Stomach (tissue), 19 donors: Measurements from ENCODE around the gene AFP. TPM values are rescaled to one million over a fixed set of nuclear protein-coding genes. Genes with fewer than 3 reads are reported as not detected.
A peak's percentile ranks its signal among the peaks of the same experiment; 100 is the strongest.
"Not testable (repeated sequence)": the region's sequence is repeated elsewhere in the genome, so short reads cannot be mapped to it uniquely, and the experiment has no call there.

Experiments used
- DNase-seq, 2 donors: peaks; one replicate each; pipeline versions ENCODE4 v3.0.0 to v3.0.0-alpha.2; 2013 to 2019
- H3K27ac ChIP-seq, 5 donors: fragments of 200-600 bp in 4 of 5; sonication (generic) in 4 of 5; one replicate each; pipeline ENCODE4 v1.5.1; 2013 to 2019; ENCODE audit warnings: mild to moderate bottlenecking in 1 of 5, moderate library complexity in 1 of 5
- H3K27me3 ChIP-seq, 3 donors: fragments of 200-600 bp; sonication (generic); one replicate each; pipeline ENCODE4 v1.5.1; 2017 to 2019; ENCODE audit warnings: mixed run types in 1 of 3
- H3K36me3 ChIP-seq, 4 donors: fragments of 200-600 bp; sonication (generic); 1 replicate in 3 of 4; 2 replicates in 1 of 4; pipeline ENCODE4 v1.5.1; 2016 to 2019
- H3K4me1 ChIP-seq, 4 donors: fragments of 200-600 bp; sonication (generic); one replicate each; pipeline ENCODE4 v1.5.1; 2016 to 2019
- H3K4me3 ChIP-seq, 4 donors: fragments of 200-600 bp; sonication (generic) in 3 of 4; one replicate each; pipeline ENCODE4 v1.5.1; 2016 to 2019; ENCODE audit warnings: mild to moderate bottlenecking in 1 of 4
- H3K9me3 ChIP-seq, 4 donors: fragments of 200-600 bp; sonication (generic); one replicate each; pipeline ENCODE4 v1.5.1; 2016 to 2019
- CTCF ChIP-seq, 7 experiments: fragments of 450-650 bp in 4 of 7; fragments of 200-600 bp in 3 of 7; sonication (generic) in 3 of 7; IDR thresholded peaks; one replicate each; pipeline ENCODE4 v1.5.1; 2016 to 2019; ENCODE audit warnings: antibody characterized with exemption in 7 of 7, control low read depth in 2 of 7, mild to moderate bottlenecking in 1 of 7
- EP300 ChIP-seq: sonication (generic); formaldehyde crosslinking; IDR thresholded peaks from one replicate; pipeline ENCODE4 v1.6.1; 2017; ENCODE audit warnings: antibody characterized with exemption
- POLR2A ChIP-seq, 4 donors: fragments of 450-650 bp; IDR thresholded peaks; one replicate each; pipeline ENCODE4 v1.6.1; 2016; ENCODE audit warnings: antibody characterized with exemption in 4 of 4, control low read depth in 2 of 4, mild to moderate bottlenecking in 1 of 4, moderate library complexity in 1 of 4
- POLR2AphosphoS5 ChIP-seq, 3 donors: sonication (generic); formaldehyde crosslinking; IDR thresholded peaks; one replicate each; pipeline ENCODE4 v1.6.1; 2016; ENCODE audit warnings: antibody characterized with exemption in 3 of 3
- WGBS, 5 donors: extraction: QIAGEN DNeasy Blood & Tissue Kit in 3 of 5; methylation state at CpG; one replicate each; pipeline versions ENCODE4 v1.1.5 to v1.1.7; 2013 to 2018; 5-methylcytosine and 5-hydroxymethylcytosine counted together
- intact Hi-C: fragments of 100-400 bp; cut with DNase I; formaldehyde crosslinking; loops from one replicate; pipeline ENCODE4 v1.15.1; 2023; ENCODE audit warnings: low total_unique reads
- long read RNA-seq, 10 donors: transcript quantifications; one replicate each; lab custom pipeline, GENCODE V29; 2026
- polyA plus RNA-seq, 3 donors: library from polyadenylated mRNA; stranded (reverse); fragments of 200-250 nt; gene quantifications; one replicate each; pipeline ENCODE4 v1.2.3, GENCODE V29; 2013
- total RNA-seq, 5 donors: library from RNA; depleted of rRNA; stranded (reverse); fragments of >200 nt; gene quantifications; one replicate each; pipeline versions ENCODE4 v1.1.0 to v1.2.3, GENCODE V29; 2014 to 2016
- donor health status: healthy with polysubstance abuse.
- donor health status: Bipolar disorder and iron deficiency.
- donor health status: healthy.

Gene AFP
- total RNA-seq (1 to 10 TPM in 1 of 5 donors, not detected in 4; 2.6 TPM), polyA plus RNA-seq (not detected)
- long read RNA-seq, donor 1, partial matches to known transcripts, result 5 of 7 reads
- long read RNA-seq, donor 1, other reads (novel, unspliced or antisense), result 0 of 7 reads
- long read RNA-seq, donor 2, transcript AFP-202 (15 exons, 2,484 nt), result major isoform, 8 of 8 reads
- long read RNA-seq, donor 2, partial matches to known transcripts, result 0 of 8 reads
- long read RNA-seq, donor 2, other reads (novel, unspliced or antisense), result 0 of 8 reads
- long read RNA-seq, donor 3, partial matches to known transcripts, result 0 of 1 reads
- long read RNA-seq, donor 3, other reads (novel, unspliced or antisense), result 0 of 1 reads
- long read RNA-seq, donor 4, partial matches to known transcripts, result 0 of 1 reads
- long read RNA-seq, donor 4, other reads (novel, unspliced or antisense), result 0 of 1 reads
- long read RNA-seq, donor 5, partial matches to known transcripts, result 0 of 1 reads
- long read RNA-seq, donor 5, other reads (novel, unspliced or antisense), result 0 of 1 reads
- long read RNA-seq, donor 6, result 0 reads
- long read RNA-seq, donor 7, partial matches to known transcripts, result 0 of 3 reads
- long read RNA-seq, donor 7, other reads (novel, unspliced or antisense), result 0 of 3 reads
- long read RNA-seq, donor 8, result 0 reads
- long read RNA-seq, donor 9, partial matches to known transcripts, result 0 of 1 reads
- long read RNA-seq, donor 9, other reads (novel, unspliced or antisense), result 0 of 1 reads
- long read RNA-seq, donor 10, transcript AFP-202 (15 exons, 2,484 nt), result major isoform, 16 of 18 reads
- long read RNA-seq, donor 10, partial matches to known transcripts, result 0 of 18 reads
- long read RNA-seq, donor 10, other reads (novel, unspliced or antisense), result 0 of 18 reads

GRCh38 chr4:73435984-73436383, at the start of gene AFP:
AFP (plus strand) TSS chr4:73436221; CDS start chr4:73436263, 42 bp downstream.
- H3K36me3 ChIP-seq, result no peaks in the 10 kb centered on the region
- no peaks in the 10 kb centered on the region for H3K27me3 ChIP-seq
- 74 to 94% (median 87%) methylated on average over 1 of the region's 1 CpG for WGBS, 5 donors
- peaks cover 0 to 5% (median 2%) of the 10 kb centered on the region in 4 donors for H3K4me1 ChIP-seq
- no peaks in the 10 kb centered on the region for H3K9me3 ChIP-seq
- DNase-seq, result no peak
- no peak within 1 kb of the TSS for H3K27ac ChIP-seq
- TF ChIP-seq EP300 (no peak), POLR2A (IDR thresholded peaks at IDR 0.05) (no peak)
- intact Hi-C loops, result no loop called here
- H3K4me3 ChIP-seq, result no peak within 1 kb of the TSS

- TF ChIP-seq POLR2AphosphoS5 (IDR thresholded peaks at IDR 0.05) (no peak), EP300 (no peak), CTCF (IDR thresholded peaks at IDR 0.05) (no peak), POLR2A (IDR thresholded peaks at IDR 0.05) (no peak)
- DNase-seq, result no peak
- H3K36me3 ChIP-seq, result no peaks in the 10 kb centered on the region
- H3K9me3 ChIP-seq, result no peaks in the 10 kb centered on the region
- H3K4me3 ChIP-seq, result no peak overlapping the region
- H3K27ac ChIP-seq, result no peak overlapping the region
- no peaks in the 10 kb centered on the region for H3K27me3 ChIP-seq
- H3K4me1 ChIP-seq, result no peaks in the 10 kb centered on the region
- intact Hi-C loops, result no loop called here
Measured at GRCh38 chr4:73387552-73387951, 48.5 kb upstream of the AFP start.

GRCh38 chr4:73388887-73389286, 47.1 kb upstream of the AFP start:
- peak in 1 of 2 donors; percentile 6 for DNase-seq
- H3K27ac ChIP-seq, result no peak overlapping the region
- no peak overlapping the region for H3K4me3 ChIP-seq
- H3K27me3 ChIP-seq, result no peaks in the 10 kb centered on the region
- H3K4me1 ChIP-seq, result no peaks in the 10 kb centered on the region
- intact Hi-C loops, result no loop called here
- H3K36me3 ChIP-seq, result no peaks in the 10 kb centered on the region
- WGBS, 5 donors, result 88 to 94% (median 90%) methylated on average over 1 of the region's 1 CpG
- H3K9me3 ChIP-seq, result no peaks in the 10 kb centered on the region
- no peak for TF ChIP-seq POLR2A (IDR thresholded peaks at IDR 0.05)
- TF ChIP-seq CTCF (IDR thresholded peaks at IDR 0.05), result no peak
- no peak for TF ChIP-seq EP300
- TF ChIP-seq POLR2AphosphoS5 (IDR thresholded peaks at IDR 0.05), result no peak

GRCh38 chr4:73389663-73390062, 46.4 kb upstream of the AFP start:
- intact Hi-C loops, H3K27ac ChIP-seq: not testable (repeated sequence)

GRCh38 chr4:73391774-73392173, 44.2 kb upstream of the AFP start:
- Histone ChIP-seq H3K4me3 (no peak overlapping the region), H3K9me3 (no peaks in the 10 kb centered on the region), H3K36me3 (no peaks in the 10 kb centered on the region), H3K27me3 (no peaks in the 10 kb centered on the region), H3K4me1 (no peaks in the 10 kb centered on the region), H3K27ac (no peak overlapping the region)
- no peak for TF ChIP-seq POLR2A (IDR thresholded peaks at IDR 0.05)
- intact Hi-C loops, result no loop called here
- no peak for DNase-seq

More at GRCh38 chr4:73389663-73390062, 46.4 kb upstream of the AFP start:
- H3K4me3 ChIP-seq, H3K27me3 ChIP-seq, H3K9me3 ChIP-seq, H3K4me1 ChIP-seq, H3K36me3 ChIP-seq, DNase-seq: not testable (repeated sequence)
- 90 to 100% (median 94%) methylated on average over 2 of the region's 2 CpGs for WGBS, 5 donors
